Measurements from ENCODE around the gene STEAP4. TPM values are rescaled to one million over a fixed set of nuclear protein-coding genes. Genes with fewer than 3 reads are reported as not detected.

STEAP4 gene
- total RNA-seq (2014; rRNA removed; shearing (Covaris generic)): 0.10 and 0.29 TPM in 2 replicates
- polyA plus RNA-seq (2014; cell fraction: nucleus; rRNA removed): not detected in 2 replicates

DNA sequence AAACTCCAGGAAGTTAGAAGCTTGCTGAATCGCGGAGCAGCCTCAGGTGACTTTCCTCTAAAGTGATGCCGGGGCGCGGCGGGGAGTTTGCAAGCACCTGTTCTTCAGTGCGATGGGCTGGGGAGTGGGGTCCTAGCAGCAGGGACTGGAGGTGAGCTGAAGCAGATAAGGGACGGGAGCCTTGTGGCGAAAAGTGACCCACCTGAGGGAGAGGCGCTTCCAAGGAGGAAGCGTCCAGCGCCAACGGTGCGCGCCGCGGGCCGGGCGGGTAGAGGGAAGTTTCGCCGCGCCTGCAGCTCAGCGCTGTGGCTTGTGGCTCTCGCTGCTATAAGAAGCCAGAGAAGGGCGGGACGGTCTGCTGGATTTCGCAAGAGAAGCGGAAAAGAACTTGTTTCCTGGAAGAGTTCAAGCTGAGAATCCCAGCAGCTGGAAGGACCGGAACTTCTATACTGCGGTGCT, at the start of gene STEAP4:
STEAP4 (minus strand) TSS at position 305 of the 459 bp plus-strand sequence. CDS start 22,625 bp downstream, outside the sequence.
- peak; percentile 52 for DNase-seq (ENCODE audit: extremely low read depth, low read depth)

DNA sequence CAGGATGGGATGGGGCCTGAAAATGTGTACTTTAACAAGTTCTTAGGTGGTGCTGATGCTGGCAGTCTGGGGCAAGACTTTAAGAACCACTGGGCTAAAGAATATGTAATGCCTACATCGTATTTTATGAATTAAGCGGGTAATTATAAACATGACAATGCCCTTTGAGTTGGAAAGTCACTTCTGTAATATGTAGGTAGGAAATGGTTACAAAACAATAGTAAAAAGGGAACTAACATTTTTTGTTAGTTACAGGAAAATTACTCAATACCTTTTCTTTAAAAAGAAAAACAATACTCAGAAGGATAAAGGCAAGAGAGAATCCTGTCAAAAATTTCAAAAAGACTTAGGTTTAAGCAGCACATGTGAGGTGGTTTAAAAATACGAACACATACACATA, 48.3 kb upstream of the STEAP4 start:
- DNase-seq (ENCODE audit: extremely low read depth, low read depth): no peak

DNA sequence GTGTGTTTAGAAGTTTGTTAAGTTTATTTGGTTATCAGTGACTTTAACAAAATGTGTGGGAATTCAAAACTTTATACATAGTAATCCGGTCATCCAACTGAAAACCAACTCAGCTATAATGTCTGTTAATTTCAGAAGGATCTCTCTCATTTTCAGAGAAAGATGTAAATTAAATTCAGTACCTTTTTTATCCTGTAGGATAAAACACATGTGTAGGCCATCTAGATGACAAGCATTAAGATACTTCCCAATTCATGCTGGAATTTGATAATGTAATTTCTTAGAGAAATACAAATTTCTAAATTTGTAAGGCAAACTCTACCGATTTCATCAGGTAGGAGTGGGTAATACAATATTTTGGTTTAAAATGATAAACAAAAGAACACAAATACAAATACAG, 43.4 kb upstream of the STEAP4 start:
- no peak for DNase-seq (ENCODE audit: extremely low read depth, low read depth)

DNA sequence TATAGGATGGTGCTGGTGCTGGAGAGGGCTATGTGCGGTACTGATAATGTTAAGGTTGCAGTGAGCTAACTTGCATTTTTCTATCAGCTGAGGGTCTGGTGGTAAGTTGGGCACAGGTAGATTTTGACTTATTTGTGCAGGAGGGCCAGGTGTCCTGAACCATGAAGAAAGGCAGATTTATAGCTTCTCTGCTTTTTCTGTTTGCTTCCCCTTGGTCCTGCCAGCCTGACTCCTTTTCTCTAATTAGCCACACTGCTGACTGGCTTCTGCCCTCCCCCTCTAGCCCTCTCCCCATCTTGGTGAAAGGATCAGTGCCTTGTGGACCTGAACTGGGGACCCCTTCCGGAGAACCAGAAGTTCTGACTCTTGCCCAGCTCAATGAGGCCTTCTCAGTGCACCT, 40.8 kb upstream of the STEAP4 start:
- DNase-seq (ENCODE audit: extremely low read depth, low read depth): no peak

DNA sequence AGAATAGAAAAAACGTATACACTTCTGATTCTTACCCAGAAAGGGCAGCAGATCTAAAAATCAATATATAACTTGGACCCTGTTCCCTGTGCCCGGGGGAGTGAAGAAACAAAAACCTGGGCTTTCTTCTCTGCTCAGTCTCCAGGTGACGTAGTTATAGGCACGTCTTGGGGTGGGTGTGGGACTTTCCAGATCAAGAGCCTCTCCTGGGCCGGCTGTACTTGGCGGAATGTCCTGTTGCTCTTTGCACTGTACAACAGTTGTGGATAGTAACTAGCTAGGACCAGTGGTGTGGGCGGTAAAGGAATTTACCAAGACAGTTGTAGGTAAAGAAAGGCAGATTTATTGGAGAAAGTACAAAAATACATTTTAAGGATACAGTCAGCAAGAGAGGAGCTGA, 40.4 kb upstream of the STEAP4 start:
- no peak for DNase-seq (ENCODE audit: extremely low read depth, low read depth)

DNA sequence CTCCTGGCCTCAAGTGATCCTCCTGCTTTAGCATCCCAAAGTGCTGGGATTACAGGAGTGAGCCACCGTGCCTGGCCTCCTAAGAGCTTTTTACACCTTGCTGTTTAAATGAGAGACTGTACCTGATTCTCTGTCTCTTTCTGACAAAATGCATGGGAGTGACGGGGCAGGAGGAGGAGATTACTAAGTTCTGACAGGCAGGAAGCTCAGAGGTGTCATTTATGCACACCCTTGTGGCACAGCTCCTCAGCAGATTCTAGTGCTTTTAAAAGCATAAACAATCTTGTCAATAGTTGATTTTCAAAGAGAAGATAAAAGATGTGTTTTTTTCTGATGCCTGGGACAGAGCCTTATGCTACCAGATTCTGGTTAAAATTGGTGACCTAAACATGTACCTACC, 39.7 kb upstream of the STEAP4 start:
- no peak for DNase-seq (ENCODE audit: extremely low read depth, low read depth)

DNA sequence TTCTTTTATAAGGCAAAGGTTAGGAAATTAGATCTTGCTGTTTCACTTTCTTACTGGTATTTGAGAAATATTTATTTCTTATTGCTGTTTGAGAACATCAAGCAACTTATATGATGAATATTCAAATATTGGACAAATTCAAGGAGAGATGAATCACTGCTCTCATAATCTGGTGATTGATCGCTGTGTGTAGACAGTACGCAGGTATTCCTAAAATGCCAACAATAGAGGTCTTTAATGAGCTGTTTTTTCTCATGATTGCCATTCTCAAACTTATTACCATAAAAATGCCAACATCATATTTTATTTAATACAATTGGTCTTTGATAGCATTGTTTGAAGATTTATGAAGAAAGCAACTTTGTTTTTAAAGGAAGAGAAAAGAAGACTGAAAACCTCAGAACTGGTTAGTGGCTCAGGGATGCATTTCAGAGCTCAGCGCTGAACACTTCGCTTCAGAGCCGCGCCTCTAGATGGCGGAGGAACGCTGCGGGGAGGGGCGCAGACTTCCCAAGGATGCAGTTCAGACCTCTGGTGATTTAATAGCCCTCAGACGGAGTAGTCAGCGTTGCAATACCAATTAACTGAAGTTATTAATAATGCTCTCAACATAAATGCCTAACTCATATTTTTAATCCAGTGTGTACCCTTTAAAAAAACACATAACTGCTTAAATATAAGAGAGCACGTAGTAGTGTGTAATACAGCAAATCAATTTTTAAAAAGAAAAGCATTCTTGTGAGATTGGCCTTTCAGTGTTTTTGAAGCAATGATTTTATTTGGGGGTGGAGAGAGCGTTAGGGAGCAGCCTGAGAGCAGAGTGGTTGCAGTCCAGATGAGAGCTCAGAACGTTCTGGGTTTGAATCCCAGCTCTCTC, 38.5 kb upstream of the STEAP4 start:
- peak; percentile 39 for DNase-seq (ENCODE audit: extremely low read depth, low read depth)

DNA sequence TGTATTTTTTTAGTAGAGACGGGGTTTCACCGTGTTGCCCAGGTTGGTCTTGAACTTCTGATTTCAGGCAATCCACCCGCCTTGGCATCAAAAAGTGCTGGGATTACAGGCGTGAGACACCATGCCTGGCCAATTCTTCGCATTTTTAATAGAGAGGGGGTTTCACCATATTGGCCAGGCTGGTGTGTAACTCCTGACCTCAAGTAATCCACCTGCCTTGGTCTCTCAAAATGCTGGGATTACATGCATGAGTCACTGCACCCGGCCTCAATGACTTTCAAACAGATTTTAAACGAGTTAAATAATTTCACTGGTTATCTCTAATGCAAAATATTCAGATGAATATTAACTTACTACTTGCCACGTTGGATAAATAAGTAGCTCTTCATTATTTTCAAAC, 37.6 kb upstream of the STEAP4 start:
- no peak for DNase-seq (ENCODE audit: extremely low read depth, low read depth)

DNA sequence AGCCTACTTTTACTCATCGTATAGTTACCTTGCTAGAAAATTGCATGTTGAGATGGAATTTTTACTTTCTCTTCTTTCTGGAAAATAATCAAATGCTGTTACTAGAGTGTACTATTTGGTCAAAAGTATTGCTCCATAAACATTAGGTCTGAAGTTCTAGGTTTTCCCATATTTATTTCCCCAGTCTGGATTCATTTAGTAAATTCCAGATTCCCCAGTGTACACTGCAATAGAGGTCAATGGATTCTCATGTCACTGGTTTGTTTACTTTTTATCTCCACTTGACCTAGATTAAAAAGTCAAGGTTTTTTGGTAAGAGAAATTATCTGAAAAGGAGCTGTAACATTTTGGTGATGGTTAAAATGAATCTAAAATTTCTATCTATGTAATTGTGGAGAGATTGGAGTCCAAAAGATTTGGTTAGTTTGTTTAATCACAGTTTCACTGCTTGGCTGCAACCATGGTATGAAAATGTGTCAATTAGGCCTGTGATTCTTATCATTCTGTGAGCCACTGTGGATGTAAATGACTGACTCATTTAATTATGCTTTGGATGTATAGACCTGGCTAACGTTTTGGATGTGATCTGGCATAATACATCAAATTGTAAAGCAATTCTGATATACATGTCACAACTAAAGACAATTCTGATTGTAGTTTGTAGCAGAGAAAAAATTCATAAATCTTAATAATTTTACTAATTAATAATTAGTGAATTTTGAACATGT, 32.7 kb upstream of the STEAP4 start:
- DNase-seq (ENCODE audit: extremely low read depth, low read depth): no peak

DNA sequence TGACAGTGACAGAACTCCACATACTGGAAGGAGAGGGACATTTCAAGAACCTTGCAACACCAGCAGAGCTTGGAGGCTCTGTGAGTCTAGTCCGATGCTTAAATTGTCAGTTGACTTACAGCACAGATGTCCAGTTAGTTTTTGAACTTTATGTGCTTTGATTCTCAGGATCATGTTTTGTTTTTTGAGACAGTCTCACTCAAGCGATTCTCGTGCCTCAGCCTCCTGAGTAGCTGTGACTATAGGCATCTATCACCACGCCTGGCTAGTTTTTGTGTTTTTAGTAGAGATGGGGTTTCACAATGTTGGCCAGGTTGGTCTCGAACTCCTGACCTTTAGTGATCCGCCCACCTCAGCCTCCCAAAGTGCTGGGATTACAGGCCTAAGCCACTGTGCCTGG, 31.8 kb upstream of the STEAP4 start:
- DNase-seq (ENCODE audit: extremely low read depth, low read depth): no peak

DNA sequence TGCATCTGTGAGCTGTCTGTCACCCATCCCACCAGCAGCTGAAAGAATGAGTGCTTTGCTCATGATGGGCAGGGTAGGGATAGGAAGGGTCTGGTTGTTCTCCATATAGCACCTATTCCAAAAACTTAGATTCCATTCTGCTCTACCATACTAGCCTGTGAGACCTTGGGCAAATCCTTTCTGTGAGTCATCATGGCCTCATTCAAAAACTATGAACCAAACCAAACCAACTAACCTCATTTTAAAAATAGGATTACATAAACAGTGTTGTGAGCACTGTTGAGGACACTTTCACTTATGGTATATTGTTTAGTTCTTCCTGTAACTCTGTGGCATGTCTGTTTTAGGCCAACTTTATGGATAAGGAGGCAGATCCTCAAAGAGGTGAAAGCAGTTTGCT, 30.9 kb upstream of the STEAP4 start:
- no peak for DNase-seq (ENCODE audit: extremely low read depth, low read depth)

DNA sequence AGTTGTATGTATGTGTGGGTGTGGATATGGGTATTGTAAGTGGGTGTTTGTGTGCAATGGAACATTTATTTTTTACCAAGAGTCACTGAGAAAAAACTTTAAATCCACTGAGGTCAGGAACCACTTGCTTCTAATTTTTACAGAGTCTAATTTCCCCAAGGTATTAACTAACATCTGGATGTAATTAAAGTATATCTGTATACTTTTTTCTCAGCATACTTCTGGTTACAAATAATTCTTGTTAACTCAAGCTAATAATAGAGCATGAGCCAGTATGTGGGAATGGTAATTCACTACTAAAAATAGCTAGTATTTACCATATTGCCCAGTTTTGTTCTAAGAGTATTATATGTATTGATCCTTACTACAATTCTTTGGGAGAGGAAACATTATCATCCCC, 24.6 kb upstream of the STEAP4 start:
- no peak for DNase-seq (ENCODE audit: extremely low read depth, low read depth)

DNA sequence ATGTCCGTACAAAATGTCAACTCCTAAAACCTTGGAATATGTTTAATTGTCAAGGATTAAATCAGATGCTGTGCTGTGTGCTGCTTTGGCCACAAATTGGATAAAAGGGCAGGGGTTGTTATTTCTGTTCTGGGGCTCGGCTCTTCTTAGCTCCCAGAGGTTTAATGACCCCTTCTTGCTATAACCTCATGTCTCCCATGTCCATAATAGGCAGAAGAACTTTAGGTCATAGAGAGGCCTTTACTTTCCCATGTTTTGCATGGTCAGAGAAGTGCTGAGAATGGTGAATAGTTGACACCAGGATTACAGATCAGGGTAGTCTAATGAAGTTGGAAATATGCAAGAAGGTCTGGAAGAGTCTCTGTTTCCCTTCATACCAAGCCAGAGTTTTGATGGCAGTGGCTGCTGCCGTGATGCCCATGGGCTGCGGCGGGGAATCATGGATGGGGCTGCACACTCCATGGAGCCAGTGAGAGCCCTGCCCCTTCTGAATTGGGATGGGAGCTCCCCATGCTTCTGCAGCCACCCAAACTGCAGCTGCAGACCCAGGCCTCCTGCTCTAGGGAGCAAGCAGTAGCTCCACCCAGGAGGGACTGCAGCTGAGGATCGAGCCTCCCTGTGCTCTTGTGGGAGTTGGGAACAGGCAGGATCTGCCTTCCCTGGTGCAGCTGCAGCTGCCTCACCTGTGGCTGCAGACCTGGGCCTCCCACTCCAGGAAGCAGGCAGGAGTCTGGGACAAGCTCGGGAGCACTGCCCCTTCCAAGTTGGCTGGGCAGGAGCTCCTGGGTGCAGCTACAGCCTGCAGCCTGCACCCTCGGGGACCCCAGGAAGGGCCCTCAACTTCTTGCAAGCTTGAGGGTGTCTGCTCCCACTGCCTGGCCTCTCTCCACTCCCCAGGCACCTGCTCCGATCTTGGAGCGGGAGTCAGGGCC, 23.1 kb upstream of the STEAP4 start:
- no peak for DNase-seq (ENCODE audit: extremely low read depth, low read depth)

DNA sequence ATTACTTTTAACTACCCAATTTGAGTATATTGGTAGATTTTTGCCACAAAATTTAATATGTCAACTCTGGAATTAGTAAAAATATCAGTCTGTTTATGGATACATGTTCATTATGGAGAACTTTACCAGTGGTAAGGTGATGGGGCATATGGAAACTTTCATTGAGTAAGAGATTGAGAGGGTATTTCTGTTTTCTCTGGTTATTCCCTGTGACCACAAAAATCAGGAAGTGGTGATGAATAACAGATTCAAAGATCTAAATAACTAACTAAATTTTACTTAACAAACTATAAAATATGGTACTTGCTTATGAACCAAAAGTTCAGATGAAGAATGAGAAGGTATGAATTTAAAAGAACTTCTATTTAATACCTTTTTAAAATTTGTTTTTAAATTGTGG, 22.1 kb upstream of the STEAP4 start:
- no peak for DNase-seq (ENCODE audit: extremely low read depth, low read depth)

DNA sequence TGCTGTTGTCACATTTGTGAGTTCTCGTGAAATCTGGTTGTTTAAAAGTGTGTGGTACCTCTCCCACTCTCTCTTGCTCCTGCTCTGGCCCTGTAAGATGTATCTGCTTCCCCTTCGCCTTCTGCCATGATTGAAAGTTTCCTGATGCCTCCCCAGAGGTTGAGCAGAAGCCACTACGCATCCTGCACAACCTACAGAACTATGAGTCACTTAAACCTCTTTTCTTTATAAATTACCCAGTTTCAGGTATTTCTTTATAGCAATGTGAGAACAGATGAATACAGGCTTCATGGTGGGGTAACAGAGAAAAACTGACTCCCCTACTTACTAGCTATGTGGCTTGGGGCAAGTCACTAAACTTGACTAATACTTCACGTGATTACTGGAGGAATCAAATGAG, 18.0 kb upstream of the STEAP4 start:
- DNase-seq (ENCODE audit: extremely low read depth, low read depth): no peak

DNA sequence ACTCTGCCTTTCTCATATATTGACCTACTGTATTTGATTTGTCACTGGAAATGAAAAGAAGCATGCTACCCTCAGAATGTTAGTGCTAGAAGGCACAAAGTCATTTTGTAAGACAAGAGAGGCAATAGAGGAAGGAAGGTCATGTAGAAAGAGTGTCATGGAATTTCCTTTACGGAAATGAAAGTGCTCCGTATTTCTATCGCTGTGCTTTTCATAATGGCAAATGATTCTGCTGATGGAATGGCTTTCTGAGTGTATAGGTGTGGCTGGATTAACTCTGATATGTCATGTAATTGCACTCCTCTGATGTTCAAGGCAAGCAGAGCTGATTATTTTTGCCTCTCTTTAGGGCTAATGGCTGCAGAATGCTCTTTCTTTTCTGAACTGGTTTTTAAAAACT, 15.5 kb upstream of the STEAP4 start:
- DNase-seq (ENCODE audit: extremely low read depth, low read depth): no peak

DNA sequence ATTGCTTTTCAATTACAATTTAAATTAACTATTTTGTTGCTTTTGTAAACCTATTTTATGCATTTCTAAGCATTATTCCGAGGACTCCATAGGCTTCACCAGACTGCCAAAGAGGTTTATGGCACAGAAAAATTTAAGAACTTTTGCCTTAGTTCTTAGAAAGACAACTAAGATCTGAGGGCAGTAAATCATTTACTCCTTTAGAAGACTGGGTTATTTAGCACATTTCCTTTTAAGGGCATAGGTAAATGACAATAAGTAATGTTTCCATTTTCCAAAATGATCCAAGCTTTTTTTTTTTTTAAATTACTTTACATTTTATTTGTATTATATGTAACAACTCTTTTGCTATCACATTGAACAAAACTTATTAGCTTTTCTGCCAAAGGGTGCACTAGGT, 15.0 kb upstream of the STEAP4 start:
- DNase-seq (ENCODE audit: extremely low read depth, low read depth): no peak

DNA sequence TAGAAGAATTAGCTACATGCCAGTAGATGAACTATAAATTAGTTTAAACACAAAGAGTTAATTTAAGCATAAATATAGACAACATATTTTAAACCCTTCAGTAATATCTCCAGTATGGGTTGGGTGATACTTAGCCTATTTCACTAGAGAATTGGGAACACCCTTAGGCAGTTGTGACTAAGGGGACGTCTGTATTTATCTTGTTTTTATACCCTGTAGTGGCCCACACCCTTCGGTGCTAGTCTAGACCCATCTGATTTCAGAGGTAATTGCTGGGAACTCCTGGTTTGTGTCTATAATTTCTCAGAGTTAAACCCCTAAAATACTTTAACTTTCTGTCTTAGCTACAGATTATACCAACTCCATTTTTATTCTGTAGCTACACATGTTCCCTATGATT, 11.5 kb upstream of the STEAP4 start:
- DNase-seq (ENCODE audit: extremely low read depth, low read depth): no peak

DNA sequence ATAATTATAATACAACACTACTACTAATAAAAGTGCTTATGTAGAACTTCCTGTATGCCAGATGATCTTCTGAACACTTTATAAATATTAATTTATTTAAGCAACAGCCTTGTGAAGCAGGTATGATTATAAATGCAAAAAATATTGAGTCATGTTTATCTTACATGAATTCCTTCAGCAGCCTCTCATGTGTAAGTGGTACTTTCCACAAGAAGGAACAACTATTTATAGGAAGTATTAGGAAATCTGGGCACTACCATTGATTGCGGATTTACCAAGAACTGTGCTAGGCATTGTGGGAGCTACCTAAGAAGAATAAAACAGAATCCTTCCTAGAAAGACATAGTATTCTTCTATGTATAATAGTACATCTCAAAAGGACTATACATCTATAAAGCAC, 10.7 kb upstream of the STEAP4 start:
- DNase-seq (ENCODE audit: extremely low read depth, low read depth): no peak

DNA sequence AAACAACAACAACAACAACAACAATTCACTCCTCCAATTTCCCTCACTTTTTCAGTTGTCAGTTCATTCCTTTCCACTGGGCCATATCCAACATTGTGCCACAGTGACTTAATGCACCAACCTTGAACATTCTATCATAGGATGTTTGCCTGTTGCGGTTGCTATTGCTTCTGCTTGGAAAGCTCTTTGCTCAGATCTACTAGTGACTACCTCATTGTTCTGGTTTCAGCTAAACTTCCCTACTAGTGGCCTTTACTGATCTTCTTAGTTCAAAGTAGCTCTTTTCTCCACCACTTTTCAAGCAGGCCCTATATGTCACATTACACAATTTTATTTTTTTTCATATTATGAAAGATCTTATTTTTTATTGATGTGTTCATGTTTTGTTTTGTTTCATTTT, 9.8 kb upstream of the STEAP4 start:
- DNase-seq (ENCODE audit: extremely low read depth, low read depth): no peak

DNA sequence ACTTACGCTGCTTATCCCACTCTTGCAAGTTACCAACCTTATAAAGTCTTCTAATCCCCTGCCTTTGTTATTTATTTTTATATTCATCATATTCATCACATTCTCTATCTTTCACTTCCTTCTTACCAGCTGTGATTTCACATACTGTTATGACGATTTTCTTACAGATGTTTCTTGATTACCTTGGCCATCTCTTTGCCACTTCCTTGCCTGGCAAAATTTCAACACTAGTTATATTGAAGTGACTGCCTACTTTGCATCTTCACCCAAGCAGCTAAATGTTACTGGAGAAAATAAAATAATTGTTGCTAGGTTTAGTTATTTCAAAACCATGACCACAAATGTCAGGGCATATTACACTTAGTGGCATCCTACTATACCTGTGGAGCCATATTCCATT, 8.8 kb upstream of the STEAP4 start:
- DNase-seq (ENCODE audit: extremely low read depth, low read depth): no peak

All from NCI-H460 (cell line).